CD8-positive, alpha-beta memory T cell (primary cell): Measurements from ENCODE around the gene GDPD5. TPM values are rescaled to one million over a fixed set of nuclear protein-coding genes. Genes with fewer than 3 reads are reported as not detected.

Source experiments
- CTCF ChIA-PET: fragments of 350-600 bp; sonication (Branson Sonifier 250); formaldehyde crosslinking; loops from one replicate; lab custom pipeline; 2021; ENCODE audit warnings: antibody characterized with exemption; lab: Charles Lee
- POLR2A ChIA-PET: fragments of 350-600 bp; sonication (Branson Sonifier 250); formaldehyde crosslinking; loops from one replicate; lab custom pipeline; 2021; ENCODE audit warnings: antibody characterized with exemption; lab: Charles Lee
- DNase-seq, 5 donors: peaks; one replicate each; pipeline versions ENCODE4 v3.0.0 to v3.0.0-alpha.2; 2020 to 2022; ENCODE audit warnings: mixed read lengths in 1 of 5
- H3K27ac ChIP-seq: one replicate; pipeline ENCODE4 v1.7.0; 2013; ENCODE audit warnings: low read depth, mild to moderate bottlenecking, low read length, moderate library complexity
- H3K27me3 ChIP-seq: 2 replicates; pipeline ENCODE4 v1.7.0; 2013; ENCODE audit warnings: low read length, mild to moderate bottlenecking; ENCODE audit not compliant: insufficient read depth, poor library complexity, severe bottlenecking
- H3K36me3 ChIP-seq: 2 replicates; pipeline ENCODE4 v1.7.0; 2013; ENCODE audit warnings: mild to moderate bottlenecking, low read length, moderate library complexity; ENCODE audit not compliant: insufficient read depth
- H3K4me1 ChIP-seq: 2 replicates; pipeline ENCODE4 v1.7.0; 2013; ENCODE audit warnings: mild to moderate bottlenecking, low read length, moderate library complexity; ENCODE audit not compliant: insufficient read depth
- H3K4me3 ChIP-seq: 2 replicates; pipeline ENCODE4 v1.7.0; 2013; ENCODE audit warnings: mild to moderate bottlenecking, low read length
- H3K9me3 ChIP-seq: 2 replicates; pipeline ENCODE4 v1.7.0; 2013; ENCODE audit warnings: mild to moderate bottlenecking, low read length
- H3K27ac Mint-ChIP-seq, 8 donors: one replicate each; pipeline ENCODE4 v1.8.0; 2020 to 2021; ENCODE audit warnings: mixed read lengths in 8 of 8, mild to moderate bottlenecking in 6 of 8, inconsistent platforms in 3 of 8, moderate library complexity in 3 of 8
- H3K27me3 Mint-ChIP-seq, 2 donors: one replicate each; pipeline ENCODE4 v1.8.0; 2020 to 2021; ENCODE audit warnings: mixed read lengths in 2 of 2, mild to moderate bottlenecking in 1 of 2, moderate library complexity in 1 of 2
- H3K36me3 Mint-ChIP-seq, 3 donors: one replicate each; pipeline ENCODE4 v1.8.0; 2020 to 2021; ENCODE audit warnings: mixed read lengths in 3 of 3, inconsistent platforms in 1 of 3, mild to moderate bottlenecking in 1 of 3
- H3K4me1 Mint-ChIP-seq, 3 donors: one replicate each; pipeline ENCODE4 v1.8.0; 2020 to 2021; ENCODE audit warnings: mixed read lengths in 3 of 3, inconsistent platforms in 1 of 3, mild to moderate bottlenecking in 1 of 3
- H3K4me3 Mint-ChIP-seq, 7 donors: one replicate each; pipeline ENCODE4 v1.8.0; 2020 to 2021; ENCODE audit warnings: mixed read lengths in 7 of 7, mild to moderate bottlenecking in 6 of 7, moderate library complexity in 4 of 7, inconsistent platforms in 2 of 7
- H3K9me3 Mint-ChIP-seq, 5 donors: one replicate each; pipeline ENCODE4 v1.8.0; 2020 to 2022; ENCODE audit warnings: mixed read lengths in 5 of 5, mild to moderate bottlenecking in 3 of 5, moderate library complexity in 2 of 5, inconsistent platforms in 1 of 5
- polyA plus RNA-seq: library from polyadenylated mRNA; unstranded; fragments of 300-500 nt; fragmentation: Illumina TruSeq; gene quantifications from one replicate; pipeline ENCODE4 v1.2.3, GENCODE V29; 2021
- total RNA-seq, 2 experiments: library from RNA; stranded (reverse); gene quantifications; one replicate each; pipeline ENCODE4 v1.2.3, GENCODE V29; 2021

The GDPD5 gene
- total and polyA plus RNA-seq, 3 experiments from 2014 or later = 8.9 to 10.4 (median 9.1) TPM

DNA sequence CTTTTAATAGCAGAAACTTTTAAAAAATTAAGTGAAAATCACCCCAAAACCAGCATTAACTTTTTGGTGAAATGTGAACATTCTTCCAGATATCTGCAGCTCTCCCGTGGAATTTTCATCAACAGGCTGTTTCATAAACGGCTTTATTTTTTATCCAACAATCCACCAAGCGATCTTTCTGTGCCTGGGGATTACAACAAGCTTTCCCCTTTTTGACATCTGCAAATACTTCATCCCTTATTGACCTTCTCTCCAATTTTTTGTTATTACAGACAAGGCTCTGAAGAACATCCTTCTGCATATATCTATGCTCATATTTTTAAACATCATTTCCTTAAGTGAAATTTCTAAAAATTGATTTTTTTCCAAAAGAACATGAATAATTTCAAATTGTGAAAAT is 30.5 kb upstream of the GDPD5 start:
- Histone ChIP-seq H3K36me3 (no peaks in the 10 kb centered on the region), H3K27me3 (no peaks in the 10 kb centered on the region), H3K4me1 (peaks cover 3% of the 10 kb centered on the region), H3K9me3 (no peaks in the 10 kb centered on the region), H3K4me3 (no peak overlapping the region), H3K27ac (no peak overlapping the region)
- POLR2A ChIA-PET = no interaction called here
- no peaks in the 10 kb centered on the region for H3K9me3 Mint-ChIP-seq
- no peak for DNase-seq
- H3K4me3 Mint-ChIP-seq = no peak overlapping the region
- H3K4me1 Mint-ChIP-seq = peaks cover 2 to 6% (median 5%) of the 10 kb centered on the region in 3 donors
- H3K27me3 Mint-ChIP-seq = peaks cover 6 to 8% of the 10 kb centered on the region in 2 donors
- no peak overlapping the region for H3K27ac Mint-ChIP-seq
- CTCF ChIA-PET = no interaction called here
- no peaks in the 10 kb centered on the region for H3K36me3 Mint-ChIP-seq

- Histone ChIP-seq H3K9me3 (no peaks in the 10 kb centered on the region), H3K4me1 (no peaks in the 10 kb centered on the region), H3K27ac (no peak overlapping the region), H3K36me3 (no peaks in the 10 kb centered on the region), H3K27me3 (no peaks in the 10 kb centered on the region), H3K4me3 (no peak overlapping the region)
- Mint-ChIP-seq H3K9me3 (no peaks in the 10 kb centered on the region), H3K36me3 (no peaks in the 10 kb centered on the region), H3K27ac (peak overlapping the region in 2 of 8 donors; percentile 33 to 84), H3K27me3 (peaks cover 6% of the 10 kb centered on the region in 2 donors), H3K4me1 (no peaks in the 10 kb centered on the region), H3K4me3 (no peak overlapping the region)
- ChIA-PET CTCF (no interaction called here), POLR2A (no interaction called here)
- DNase-seq = no peak
Measured at GRCh38 chr11:75555079-75555811, 29.5 kb upstream of the GDPD5 start.

DNA sequence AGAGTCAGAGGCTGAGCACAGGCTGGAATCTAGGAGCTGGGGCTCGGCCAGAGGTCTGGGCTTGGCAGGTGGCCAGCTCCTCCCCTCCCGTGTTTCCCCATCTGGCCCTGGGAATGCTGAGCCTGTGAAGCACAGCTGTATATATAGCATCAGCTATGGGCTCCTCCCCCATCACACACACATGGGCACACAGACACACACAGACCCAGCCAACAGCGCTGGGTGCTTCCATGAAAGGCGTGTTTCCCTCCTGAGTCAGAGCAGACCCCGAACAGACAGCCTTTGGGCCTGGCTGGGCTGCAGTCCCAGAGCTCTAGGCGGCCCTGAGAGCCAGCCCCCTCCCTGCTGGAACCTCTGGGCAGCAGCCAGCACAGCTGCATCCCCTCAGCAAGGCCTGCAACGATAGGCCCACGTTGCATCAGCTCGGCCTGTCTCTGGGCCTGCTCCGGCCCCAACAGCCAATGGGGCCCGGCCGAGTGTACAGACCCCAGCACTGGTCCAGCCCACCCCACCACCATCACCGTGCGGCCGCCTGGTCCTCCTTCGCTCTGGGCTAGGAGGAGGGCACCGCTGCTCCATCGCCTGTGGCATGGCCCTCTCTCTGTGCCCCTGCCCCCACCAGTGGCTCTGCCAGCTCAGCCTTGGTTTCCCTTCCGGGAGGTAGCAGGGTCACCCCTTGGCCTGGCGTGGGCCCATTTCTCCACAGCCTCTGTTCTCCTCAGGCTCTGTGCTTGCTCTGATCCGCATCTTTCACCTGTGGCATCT is 28.7 kb upstream of the GDPD5 start:
- Histone ChIP-seq H3K9me3 (no peaks in the 10 kb centered on the region), H3K4me3 (no peak overlapping the region), H3K27ac (peak overlapping the region; percentile 24), H3K4me1 (no peaks in the 10 kb centered on the region), H3K27me3 (no peaks in the 10 kb centered on the region), H3K36me3 (no peaks in the 10 kb centered on the region)
- no peak for DNase-seq
- Mint-ChIP-seq H3K27ac (no peak overlapping the region), H3K9me3 (no peaks in the 10 kb centered on the region), H3K4me3 (no peak overlapping the region), H3K4me1 (no peaks in the 10 kb centered on the region), H3K27me3 (peaks cover 6% of the 10 kb centered on the region in 2 donors), H3K36me3 (no peaks in the 10 kb centered on the region)
- ChIA-PET POLR2A (interaction anchor here (1.3 kb wide), 1 partner anchor 11 kb away, joined by 4 read pairs; no protein-coding TSS in a partner anchor), CTCF (interaction anchor here (1.3 to 1.7 kb wide), 2 partner anchors 10 to 12 kb away, joined by 5 read pairs; no protein-coding TSS in a partner anchor)

- H3K36me3 Mint-ChIP-seq = no peaks in the 10 kb centered on the region
- no peaks in the 10 kb centered on the region for H3K36me3 ChIP-seq
- peaks cover 6% of the 10 kb centered on the region in 2 donors for H3K27me3 Mint-ChIP-seq
- no peak overlapping the region for H3K4me3 Mint-ChIP-seq
- DNase-seq = no peak
- no peaks in the 10 kb centered on the region for H3K27me3 ChIP-seq
- H3K4me1 Mint-ChIP-seq = no peaks in the 10 kb centered on the region
- H3K4me1 ChIP-seq = no peaks in the 10 kb centered on the region
- H3K9me3 ChIP-seq = no peaks in the 10 kb centered on the region
- peak overlapping the region; percentile 24 for H3K27ac ChIP-seq
- H3K27ac Mint-ChIP-seq = no peak overlapping the region
- H3K9me3 Mint-ChIP-seq = no peaks in the 10 kb centered on the region
- ChIA-PET POLR2A (interaction anchor here (1.3 kb wide), 1 partner anchor 12 kb away, joined by 4 read pairs; no protein-coding TSS in a partner anchor), CTCF (interaction anchor here (1.0 to 1.7 kb wide), 3 partner anchors 10 to 24 kb away, joined by 4 to 5 read pairs (median 5); no protein-coding TSS in a partner anchor)
- H3K4me3 ChIP-seq = no peak overlapping the region
Measured at GRCh38 chr11:75553889-75554257, 28.1 kb upstream of the GDPD5 start.

GRCh38 chr11:75553182-75553581 is 27.4 kb upstream of the GDPD5 start:
- H3K27ac Mint-ChIP-seq = no peak overlapping the region
- Histone ChIP-seq H3K27ac (no peak overlapping the region), H3K27me3 (no peaks in the 10 kb centered on the region), H3K4me1 (no peaks in the 10 kb centered on the region), H3K36me3 (no peaks in the 10 kb centered on the region), H3K9me3 (no peaks in the 10 kb centered on the region), H3K4me3 (no peak overlapping the region)
- peaks cover 6% of the 10 kb centered on the region in 2 donors for H3K27me3 Mint-ChIP-seq
- H3K4me3 Mint-ChIP-seq = no peak overlapping the region
- ChIA-PET POLR2A (no interaction called here), CTCF (interaction anchor here (1.0 to 1.7 kb wide), 4 partner anchors 9 to 24 kb away, joined by 3 to 5 read pairs (median 4); no protein-coding TSS in a partner anchor)
- no peaks in the 10 kb centered on the region for H3K4me1 Mint-ChIP-seq
- H3K9me3 Mint-ChIP-seq = no peaks in the 10 kb centered on the region
- no peaks in the 10 kb centered on the region for H3K36me3 Mint-ChIP-seq
- DNase-seq = no peak

DNA sequence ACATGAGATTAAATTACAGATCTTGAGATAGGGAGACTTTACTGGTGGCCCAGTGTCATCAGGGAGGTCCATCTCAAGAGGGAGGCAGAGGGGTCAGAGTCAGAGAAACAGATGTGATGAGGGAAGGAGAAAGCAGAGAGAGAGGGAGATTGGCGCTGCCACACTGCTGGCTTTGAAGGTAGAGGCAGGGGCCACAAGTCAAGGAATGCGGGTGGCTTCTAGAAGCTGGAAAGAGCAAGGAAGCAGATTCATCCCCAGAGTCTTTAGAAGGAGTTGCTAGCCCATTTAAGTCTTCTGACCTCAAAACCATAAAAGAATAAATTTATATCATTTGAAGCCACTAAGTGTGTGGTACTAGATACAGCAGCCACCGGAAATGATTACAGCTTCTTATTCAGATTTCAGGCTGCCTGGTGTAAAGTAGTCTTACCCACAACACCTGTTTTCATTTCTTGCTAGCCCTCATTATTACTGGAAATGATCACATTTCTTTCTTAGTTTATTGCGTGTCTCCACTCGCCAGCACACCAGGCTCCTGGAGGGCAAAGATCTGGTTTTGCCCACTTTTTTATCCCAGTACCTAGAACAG is 23.7 kb upstream of the GDPD5 start:
- Mint-ChIP-seq H3K27ac (peak overlapping the region in 1 of 8 donors; percentile 42), H3K27me3 (peaks cover 0 to 1% of the 10 kb centered on the region in 2 donors), H3K36me3 (no peaks in the 10 kb centered on the region), H3K4me1 (no peaks in the 10 kb centered on the region), H3K9me3 (no peaks in the 10 kb centered on the region), H3K4me3 (no peak overlapping the region)
- no peaks in the 10 kb centered on the region for H3K36me3 ChIP-seq
- no peaks in the 10 kb centered on the region for H3K4me1 ChIP-seq
- no peaks in the 10 kb centered on the region for H3K9me3 ChIP-seq
- no peak overlapping the region for H3K27ac ChIP-seq
- no peak for DNase-seq
- CTCF ChIA-PET = interaction anchor here (1.2 to 2.0 kb wide), 2 partner anchors 12 to 24 kb away, joined by 3 to 5 read pairs; partner anchors contain the start of gene SERPINH1
- no peak overlapping the region for H3K4me3 ChIP-seq
- no peaks in the 10 kb centered on the region for H3K27me3 ChIP-seq
- POLR2A ChIA-PET = no interaction called here

DNA sequence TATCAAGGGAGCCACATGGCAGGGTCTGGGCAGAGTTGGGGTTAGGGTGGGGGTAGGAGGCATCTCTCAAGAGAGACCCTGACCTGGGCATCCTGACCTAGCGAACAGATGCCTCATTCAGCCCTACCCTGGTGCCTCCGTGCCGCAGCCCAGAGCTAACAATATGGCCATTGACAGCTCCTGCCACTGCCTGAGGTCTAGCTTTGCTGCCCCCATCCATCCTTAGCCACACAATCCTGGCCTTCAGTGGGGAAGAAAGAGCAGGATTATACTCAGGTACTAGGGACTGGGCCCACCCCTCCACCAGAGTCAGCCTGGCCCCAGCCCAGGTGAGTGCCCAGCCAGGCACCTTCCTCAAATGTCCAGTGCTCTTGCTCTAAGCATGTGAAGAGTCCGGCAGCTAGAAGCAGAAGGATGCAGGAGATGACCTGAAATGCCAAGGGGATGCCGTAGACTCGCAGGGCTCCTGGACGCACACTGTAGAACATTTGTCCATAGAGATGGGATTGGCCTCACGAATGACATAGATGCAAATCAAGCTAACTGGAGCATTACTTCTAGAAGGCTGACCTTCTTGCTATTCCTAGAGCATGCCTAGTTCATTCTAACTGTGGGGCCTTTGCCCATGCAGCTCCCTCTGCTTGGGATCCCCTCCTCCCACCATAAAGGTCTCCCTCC is 23.0 kb upstream of the GDPD5 start:
- H3K36me3 Mint-ChIP-seq = no peaks in the 10 kb centered on the region
- Histone ChIP-seq H3K27ac (no peak overlapping the region), H3K4me3 (no peak overlapping the region), H3K36me3 (no peaks in the 10 kb centered on the region), H3K9me3 (no peaks in the 10 kb centered on the region), H3K4me1 (no peaks in the 10 kb centered on the region), H3K27me3 (no peaks in the 10 kb centered on the region)
- DNase-seq = no peak
- H3K4me3 Mint-ChIP-seq = no peak overlapping the region
- H3K4me1 Mint-ChIP-seq = no peaks in the 10 kb centered on the region
- ChIA-PET CTCF (interaction anchor here (1.2 to 2.0 kb wide), 3 partner anchors 13 to 23 kb away, joined by 3 to 5 read pairs (median 4); partner anchors contain the start of gene SERPINH1), POLR2A (no interaction called here)
- no peak overlapping the region for H3K27ac Mint-ChIP-seq
- H3K27me3 Mint-ChIP-seq = peaks cover 1 to 4% of the 10 kb centered on the region in 2 donors
- no peaks in the 10 kb centered on the region for H3K9me3 Mint-ChIP-seq
